Stimulated activated CD8-positive, alpha-beta memory T cell treated with anti-CD3 and anti-CD28 coated beads, Interleukin-12 subunit alpha, Interleukin-12 subunit beta, amount 100 ng/mL, for 24 hours (primary cell): ENCODE results near the gene ALDH8A1.
A peak's percentile ranks its signal among the peaks of the same experiment; 100 is the strongest.

Experiments used
- DNase-seq: peaks from one replicate; pipeline ENCODE4 v3.0.0-alpha.2; 2020; ENCODE audit errors: extremely low read depth

Gene ALDH8A1

GRCh38 chr6:134949927-134950326, at the start of gene ALDH8A1:
Gene ALDH8A1 (minus strand): TSS chr6:134950101. CDS start chr6:134950053, 48 bp downstream.
- DNase-seq: no peak

GRCh38 chr6:134999107-134999506, 49.2 kb upstream of the ALDH8A1 start:
- DNase-seq: no peak

GRCh38 chr6:134997133-134997995, 47.5 kb upstream of the ALDH8A1 start:
- no peak for DNase-seq

GRCh38 chr6:134995536-134995935, 45.6 kb upstream of the ALDH8A1 start:
- no peak for DNase-seq

- no peak for DNase-seq
Observed at GRCh38 chr6:134994431-134994830, 44.5 kb upstream of the ALDH8A1 start.

- DNase-seq: no peak
Observed at GRCh38 chr6:134992155-134992554, 42.3 kb upstream of the ALDH8A1 start.

GRCh38 chr6:134990262-134990661, 40.4 kb upstream of the ALDH8A1 start:
- no peak for DNase-seq

- DNase-seq: no peak
Observed at GRCh38 chr6:134984821-134985220, 34.9 kb upstream of the ALDH8A1 start.

GRCh38 chr6:134983823-134984222, 33.9 kb upstream of the ALDH8A1 start:
- DNase-seq: no peak

- no peak for DNase-seq
Observed at GRCh38 chr6:134982161-134982560, 32.3 kb upstream of the ALDH8A1 start.

GRCh38 chr6:134980846-134981245, 30.9 kb upstream of the ALDH8A1 start:
- no peak for DNase-seq

GRCh38 chr6:134979142-134979541, 29.2 kb upstream of the ALDH8A1 start:
- DNase-seq: peak; percentile 16

GRCh38 chr6:134974370-134974769, 24.5 kb upstream of the ALDH8A1 start:
- DNase-seq: no peak

- DNase-seq: no peak
Observed at GRCh38 chr6:134967711-134968110, 17.8 kb upstream of the ALDH8A1 start.

- no peak for DNase-seq
Observed at GRCh38 chr6:134964451-134965203, 14.7 kb upstream of the ALDH8A1 start.

GRCh38 chr6:134962421-134962820, 12.5 kb upstream of the ALDH8A1 start:
- no peak for DNase-seq

- DNase-seq: no peak
Observed at GRCh38 chr6:134961366-134961765, 11.5 kb upstream of the ALDH8A1 start.

- no peak for DNase-seq
Observed at GRCh38 chr6:134959603-134960002, 9.7 kb upstream of the ALDH8A1 start.

GRCh38 chr6:134956676-134957075, 6.8 kb upstream of the ALDH8A1 start:
- DNase-seq: no peak

- no peak for DNase-seq
Observed at GRCh38 chr6:134956032-134956431, 6.1 kb upstream of the ALDH8A1 start.

- no peak for DNase-seq
Observed at GRCh38 chr6:134954272-134955000, 4.5 kb upstream of the ALDH8A1 start.
